GM19035 (cell line): ENCODE measurements around the gene MAJIN.

Experiments used
- ATAC-seq: cut with Tn5 transposase; IDR thresholded peaks from one replicate; pipeline ENCODE4 v1.9.1; 2021; ENCODE audit not compliant: unreplicated experiment

Gene MAJIN

DNA sequence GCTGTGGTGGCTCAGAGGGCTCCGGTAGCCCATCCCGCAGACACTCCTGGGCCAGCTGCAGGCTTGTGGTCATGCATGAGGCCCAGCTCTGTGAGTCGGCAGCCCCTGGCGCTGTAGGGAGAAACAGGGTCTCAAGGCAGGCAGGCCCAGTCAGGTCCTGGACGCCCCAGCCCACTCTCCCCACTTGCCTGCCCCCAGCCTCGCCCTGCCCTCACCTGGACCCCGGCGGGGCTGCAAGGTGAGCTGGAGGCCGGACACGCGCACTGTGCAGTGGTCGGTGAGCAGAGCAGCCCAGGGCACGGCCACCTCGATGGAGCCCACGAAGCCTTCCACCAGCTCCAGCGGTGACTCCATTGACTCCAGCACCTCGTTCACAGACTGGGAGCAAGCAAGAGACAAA is 57.8 kb downstream of the MAJIN start:
- no peak for ATAC-seq

DNA sequence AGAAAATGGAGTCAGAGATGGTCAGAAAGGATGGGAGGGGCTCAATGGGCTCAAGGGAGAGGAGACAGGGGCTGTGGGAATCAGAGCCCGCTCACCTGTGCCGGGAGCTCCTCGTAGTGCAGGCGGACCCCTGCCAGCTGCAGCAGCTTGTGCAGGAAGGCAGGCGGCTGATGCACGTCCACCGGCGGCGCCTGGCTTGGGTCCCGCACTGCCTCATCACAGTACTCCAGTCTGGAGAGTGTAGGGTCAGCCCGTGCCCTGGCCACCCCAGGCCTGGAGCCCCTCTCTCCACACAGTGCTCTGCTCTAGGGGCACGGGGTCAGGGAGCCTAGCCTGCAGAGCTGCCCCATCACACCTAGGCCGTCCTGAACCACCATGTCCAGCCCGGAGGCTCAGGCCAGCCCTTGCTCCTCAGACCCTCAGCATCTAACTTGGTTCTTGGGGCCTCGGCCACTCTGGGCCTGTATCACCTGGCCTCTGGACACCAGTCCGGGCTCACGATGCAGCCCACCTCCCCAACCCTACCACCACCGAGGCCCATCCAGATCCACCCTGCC is 58.7 kb downstream of the MAJIN start:
- ATAC-seq = no peak

DNA sequence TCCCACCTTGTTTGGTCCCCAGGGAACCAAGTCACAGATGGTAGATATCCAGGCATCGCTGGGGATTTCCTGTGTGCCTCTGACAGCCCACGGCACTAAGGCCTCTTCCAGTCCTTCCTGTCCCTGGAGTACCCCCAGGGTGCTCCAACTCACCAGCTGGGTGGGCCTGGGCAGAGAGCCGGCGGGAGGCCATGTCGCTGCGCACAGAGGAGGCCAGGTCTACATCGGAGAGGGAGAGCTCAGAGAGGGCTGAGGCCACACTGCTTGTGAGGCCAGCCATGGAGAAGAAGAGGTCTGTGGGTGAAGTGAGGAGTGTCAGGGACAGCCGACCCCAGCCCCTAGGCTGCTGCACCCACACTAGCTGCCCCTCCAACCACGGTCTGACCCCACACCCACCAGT is 60.2 kb downstream of the MAJIN start:
- no peak for ATAC-seq

DNA sequence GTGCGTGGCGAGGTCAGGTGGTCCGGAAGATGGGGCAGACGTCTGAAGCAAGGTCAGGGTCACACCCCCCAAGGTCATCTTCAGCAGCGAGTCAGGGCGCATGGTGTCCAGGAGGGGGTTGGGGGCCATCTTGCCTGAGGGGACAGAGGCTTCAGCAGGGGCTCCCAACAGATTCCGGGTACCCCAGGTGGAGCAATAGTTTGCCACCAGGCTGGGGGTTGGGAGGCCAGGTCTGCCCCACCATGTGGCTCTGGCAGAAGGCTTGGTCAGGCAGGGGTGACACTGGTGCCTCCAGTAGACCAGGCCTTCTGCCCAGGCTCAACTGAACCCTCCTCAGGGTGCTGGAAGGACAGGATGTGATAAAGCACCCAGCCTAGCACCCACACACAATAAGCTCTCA is 60.8 kb downstream of the MAJIN start:
- ATAC-seq = no peak

DNA sequence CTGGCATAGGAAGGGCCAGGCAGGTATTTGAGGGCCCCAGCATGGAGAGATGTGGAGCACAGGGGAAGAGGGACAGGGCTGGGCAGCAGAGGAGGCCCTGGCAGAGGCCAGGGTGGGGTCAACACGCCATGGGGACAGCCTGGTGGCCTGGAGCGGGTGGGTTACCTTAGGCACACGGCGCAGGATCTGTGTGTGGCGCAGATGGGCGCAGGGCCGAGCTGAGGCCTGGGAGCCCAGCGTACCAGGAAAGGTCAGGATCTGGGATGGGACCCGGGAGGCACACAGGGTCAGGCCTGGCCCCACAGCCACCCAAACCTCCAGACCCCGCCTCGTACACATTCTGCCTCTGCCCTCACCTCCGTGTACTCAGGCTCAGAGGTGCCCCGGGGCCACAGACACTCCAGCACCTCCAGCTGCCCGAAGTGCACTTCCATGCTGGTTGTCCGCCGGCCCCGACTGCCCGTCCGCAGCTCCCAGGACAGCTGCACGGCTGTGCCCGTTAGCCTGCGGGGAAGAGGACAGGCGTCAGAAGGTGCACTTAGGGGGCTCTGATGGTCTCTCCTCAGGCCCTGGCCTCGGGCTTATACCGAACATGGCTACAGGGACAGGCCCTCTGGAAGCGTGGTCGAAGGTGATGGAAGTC is 61.3 kb downstream of the MAJIN start:
- no peak for ATAC-seq

DNA sequence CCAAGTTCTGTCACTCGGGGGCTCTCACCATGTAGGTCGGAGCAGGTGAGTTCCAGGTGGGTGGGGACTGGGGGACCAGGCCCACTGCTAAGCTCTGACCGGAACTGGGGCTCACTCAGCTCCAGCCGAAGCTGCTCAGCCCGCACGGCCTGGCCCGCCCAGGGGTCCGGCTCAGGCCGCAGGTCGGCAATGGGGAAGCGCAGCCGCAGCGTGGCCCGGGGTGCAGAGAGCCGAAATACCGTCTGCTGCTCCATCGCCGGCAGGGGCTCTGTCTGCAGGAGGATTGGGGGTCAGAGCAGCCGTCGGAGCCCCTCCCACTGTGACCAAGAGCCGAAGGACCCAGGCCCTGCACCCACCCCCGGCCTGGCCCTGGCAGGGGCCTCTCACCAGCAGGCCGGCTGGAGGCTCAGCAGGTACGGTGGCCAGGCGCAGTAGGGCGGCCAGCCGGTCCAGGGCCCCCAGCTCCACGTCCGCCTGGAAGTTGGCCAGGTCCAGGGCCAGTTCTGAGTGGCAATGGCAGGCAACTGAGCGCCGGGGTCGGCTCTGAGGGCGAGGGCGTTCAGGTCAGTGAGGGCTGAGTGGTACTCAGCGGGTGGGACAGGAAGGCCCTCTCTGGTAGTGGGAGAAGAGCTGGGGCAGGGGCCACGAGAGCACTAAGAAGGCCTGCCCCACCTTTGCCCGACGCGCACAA is 62.1 kb downstream of the MAJIN start:
- ATAC-seq = no peak

DNA sequence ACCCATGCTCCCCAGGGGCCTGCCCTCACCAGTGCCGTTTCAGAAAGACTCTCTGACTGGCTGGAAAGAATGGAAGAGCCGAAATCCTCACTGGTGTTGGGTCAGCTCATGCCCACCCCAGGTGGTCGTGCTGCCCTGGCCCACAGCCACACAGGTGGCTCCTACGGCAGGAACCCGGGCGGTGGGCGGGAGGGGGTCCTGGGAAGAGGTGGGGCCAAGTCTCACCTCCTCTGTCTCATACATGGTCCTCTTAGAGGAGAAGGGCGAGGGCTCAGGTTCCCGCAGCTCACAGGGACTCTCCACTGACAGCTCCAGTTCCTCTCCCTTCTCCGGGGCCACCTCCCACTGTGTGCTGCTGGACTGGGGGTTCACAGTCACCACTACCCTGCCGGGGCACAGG is 63.1 kb downstream of the MAJIN start:
- no peak for ATAC-seq

DNA sequence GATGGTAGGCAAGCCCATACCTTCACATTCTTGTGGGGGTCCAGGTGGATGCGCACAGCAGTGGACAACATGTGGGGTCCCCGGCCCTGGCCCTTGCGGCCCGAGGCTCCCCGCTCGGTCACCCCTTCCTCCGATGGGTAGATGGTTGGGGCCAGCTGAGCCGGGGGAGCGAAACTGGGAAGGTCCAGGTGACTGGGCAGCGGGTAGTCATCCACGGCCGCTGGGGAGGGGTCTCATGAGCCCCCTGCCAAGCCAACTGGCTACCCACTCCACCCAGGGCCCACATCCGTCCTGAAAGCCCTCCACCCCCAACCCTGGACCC is 65.6 kb downstream of the MAJIN start:
- ATAC-seq = no peak

DNA sequence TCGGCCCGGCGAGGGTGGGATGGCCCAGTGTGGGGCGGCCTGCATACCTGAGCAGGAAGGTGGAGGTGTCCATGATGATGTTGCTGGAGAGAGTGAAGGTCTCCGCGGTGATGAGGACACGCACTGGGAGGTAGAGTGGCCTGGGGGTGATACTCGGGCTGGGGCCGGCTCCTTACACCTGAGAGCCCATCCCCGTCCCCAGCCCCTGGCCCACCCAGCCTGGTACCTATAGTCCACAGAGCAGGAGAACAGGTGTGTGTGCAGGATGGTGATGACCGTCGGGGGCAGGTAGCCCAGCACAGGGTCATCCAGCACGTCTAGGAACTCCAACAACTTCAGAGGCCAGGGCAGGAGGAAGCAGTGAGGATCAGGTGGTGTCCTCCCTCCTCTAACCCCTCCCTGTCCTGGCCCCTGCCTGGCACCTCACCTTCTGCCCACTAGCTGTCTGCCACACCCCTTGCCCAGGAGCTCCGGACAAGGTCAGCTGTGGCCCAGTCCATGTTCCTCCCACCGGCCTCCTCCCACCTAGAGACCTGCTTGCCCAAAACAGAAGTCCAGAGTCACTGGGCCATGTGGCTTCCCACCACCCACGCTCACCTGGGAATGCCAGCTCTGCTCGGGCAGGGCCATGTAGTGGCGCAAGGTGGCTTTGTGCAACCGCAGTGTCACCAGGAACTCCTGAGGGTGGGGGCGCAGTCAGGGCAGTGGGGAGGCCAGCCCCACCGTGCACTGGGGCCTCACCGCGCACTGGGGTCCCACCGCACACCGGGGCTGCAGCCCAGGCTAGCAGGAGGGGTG is 66.2 kb downstream of the MAJIN start:
- no peak for ATAC-seq

DNA sequence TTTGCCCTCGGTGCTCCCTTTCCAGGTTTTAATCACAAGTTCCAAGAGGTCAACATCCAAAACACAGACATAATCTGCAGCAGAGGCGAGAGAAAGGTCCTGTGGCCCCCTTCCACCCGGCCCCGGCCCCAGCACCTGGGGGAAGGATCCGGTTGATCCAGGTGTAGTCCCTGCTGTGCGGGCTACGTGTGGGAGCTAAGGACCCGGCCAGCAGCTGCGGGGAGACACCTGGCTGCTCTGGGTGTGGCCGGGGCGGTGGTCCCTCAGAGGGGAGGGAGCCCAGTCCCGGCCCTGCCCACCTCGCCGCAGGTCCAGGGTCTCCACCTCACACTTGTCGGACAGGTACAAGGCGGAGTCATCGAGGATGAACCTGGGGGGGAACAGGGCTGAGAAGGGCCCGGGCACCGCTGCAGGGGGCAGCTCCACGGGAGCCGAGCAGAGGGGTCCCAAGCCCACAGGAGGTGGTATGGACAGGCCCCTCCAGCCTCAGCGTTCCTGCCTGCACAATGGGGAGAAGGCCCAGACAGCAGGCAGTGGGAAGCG is 68.5 kb downstream of the MAJIN start:
- no peak for ATAC-seq

DNA sequence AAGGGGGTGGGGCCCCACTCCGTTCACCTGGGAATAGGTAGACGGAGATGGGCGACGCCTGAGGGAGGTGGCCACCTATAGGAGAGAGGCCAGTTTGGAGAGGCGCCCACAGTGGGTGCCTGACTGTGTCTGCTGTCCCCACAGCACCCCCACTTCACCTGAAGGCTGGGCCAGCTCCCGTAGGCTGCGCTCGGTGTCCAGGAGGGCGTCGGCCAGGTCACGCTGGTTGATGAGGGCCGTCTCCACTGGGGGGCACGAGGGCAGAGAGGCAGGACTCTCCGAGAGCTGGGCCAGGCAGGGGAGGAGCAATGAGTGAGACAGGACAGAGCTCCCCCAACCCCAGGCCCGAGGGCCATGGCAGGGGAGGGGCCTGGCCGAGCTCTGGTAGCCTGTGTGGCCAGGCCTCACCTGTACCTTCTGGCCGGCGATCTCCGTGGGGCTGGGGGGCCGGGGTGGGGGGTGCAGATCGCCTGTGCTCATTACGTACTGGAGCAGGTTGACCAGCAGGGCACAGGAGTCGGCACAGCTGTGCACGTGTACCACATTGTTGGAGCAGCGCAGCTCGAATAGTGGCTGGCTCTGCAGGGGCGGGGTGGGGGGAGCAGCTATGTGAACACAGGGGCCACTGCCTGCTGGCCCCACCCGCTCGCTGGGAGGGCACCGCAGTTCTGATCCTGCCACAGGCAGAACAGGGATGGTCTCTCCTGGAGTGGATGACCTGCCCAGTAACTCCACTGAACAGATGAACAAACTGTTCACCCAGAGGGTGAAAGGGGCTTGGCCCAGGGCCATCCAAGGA is 69.6 kb downstream of the MAJIN start:
- no peak for ATAC-seq

DNA sequence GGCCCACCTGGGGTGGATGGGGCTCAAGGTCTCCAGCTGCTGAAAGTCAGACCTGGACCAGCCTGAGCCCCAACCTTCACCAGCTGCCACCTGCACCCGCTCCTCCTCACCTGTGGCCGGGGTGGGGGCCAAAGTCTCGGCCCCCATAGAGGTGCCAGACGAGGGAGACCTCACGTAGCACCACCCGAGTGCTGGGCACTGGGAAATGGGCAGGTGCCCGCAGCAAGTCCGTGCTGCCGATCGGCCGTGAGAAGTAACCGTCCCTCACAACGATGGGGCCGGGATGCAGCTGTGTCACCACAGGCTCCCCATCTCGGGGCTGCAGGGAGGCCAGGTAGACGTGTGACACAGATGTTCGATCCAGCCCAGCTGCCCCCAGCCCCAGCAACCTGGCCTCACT is 71.1 kb downstream of the MAJIN start:
- ATAC-seq = no peak

DNA sequence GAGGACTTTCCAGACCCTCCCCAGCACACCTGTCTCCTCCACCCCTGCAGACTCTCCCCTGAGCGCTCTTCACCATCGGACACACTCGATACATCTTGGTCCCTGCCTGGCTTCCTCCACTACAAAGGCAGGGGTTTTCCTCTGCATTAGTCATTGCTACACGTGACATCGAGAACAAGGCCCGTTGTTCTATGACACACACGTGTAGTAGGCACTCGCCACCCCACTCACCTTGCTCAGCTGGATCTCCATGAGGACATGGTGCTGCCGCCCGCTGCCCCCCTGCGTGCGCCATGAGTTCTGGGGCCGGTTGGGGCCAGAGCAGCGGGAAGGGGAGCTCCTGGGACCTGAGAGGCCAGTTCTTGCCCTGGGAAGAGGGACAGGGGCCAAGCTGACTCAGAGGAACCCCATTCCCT is 71.6 kb downstream of the MAJIN start:
- no peak for ATAC-seq

DNA sequence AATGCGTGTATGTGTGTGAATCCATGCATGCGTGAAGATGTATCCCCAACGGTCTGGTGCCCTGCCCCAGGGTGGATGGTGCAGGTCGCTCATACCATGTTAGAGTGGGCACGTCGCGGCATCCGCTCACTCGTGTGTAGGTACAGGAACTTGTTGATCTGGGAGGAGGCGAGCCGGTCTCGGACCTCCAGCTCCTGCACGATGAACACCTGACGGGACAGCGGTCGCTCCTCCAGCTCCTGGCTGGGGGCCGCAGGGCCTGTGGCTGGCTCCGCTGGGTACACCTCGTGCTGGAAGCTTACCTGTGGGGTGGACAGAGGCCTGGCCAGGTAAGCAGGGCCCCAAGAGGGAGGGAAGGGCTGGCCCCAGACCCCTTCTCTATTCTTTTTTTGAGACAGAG is 73.4 kb downstream of the MAJIN start:
- no peak for ATAC-seq

DNA sequence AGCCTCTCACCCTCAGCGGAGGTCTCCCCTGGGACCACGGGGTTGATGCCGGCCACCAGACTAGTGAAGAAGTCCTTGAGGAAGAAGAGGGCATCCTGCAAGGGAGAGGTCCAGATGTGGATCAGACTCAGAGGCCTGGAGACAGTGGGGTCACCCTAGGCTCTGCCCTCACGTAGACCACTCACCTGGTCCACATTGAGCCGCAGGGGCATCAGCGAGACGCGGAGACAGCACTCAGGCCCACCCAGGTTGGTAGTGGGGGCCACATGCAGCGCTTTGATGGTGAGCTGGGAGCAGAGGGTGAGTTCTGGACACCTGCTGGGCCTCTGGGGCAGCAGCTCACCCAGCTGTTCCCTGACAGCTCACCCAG is 73.8 kb downstream of the MAJIN start:
- no peak for ATAC-seq

DNA sequence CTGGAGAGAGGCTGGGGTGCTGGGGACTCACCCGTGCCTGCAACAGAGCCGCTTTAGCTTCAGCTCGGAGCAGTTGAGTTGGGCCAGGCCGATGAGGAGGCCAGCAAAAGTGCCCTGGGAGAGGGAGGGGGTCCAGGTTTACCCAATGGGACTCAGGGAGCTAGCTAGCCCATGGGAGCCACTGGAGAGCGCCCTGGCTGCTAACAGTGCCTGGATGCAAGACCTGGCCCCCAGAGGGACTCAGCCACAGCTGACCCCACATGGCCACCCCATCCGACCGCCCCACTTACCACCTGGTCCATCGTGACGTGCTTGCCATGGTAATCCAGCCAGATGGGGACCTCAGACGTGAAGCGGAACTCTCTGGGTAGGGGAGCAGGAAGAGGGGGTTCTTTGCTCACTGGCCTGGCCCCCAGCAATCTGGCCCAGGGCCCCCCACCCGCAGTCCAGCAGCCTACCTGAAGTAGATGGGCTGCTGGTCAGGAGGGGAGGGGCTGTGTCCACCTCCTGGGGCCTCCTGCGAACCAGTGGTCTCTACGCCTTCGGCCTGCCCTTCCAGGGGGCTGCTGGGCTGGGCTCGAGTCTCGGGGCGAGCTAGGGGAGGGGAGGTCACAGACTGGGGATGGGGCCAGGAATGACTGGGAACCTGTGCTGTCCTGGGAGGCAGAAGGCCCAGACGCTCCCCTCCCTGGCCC is 74.4 kb downstream of the MAJIN start:
- ATAC-seq = no peak

DNA sequence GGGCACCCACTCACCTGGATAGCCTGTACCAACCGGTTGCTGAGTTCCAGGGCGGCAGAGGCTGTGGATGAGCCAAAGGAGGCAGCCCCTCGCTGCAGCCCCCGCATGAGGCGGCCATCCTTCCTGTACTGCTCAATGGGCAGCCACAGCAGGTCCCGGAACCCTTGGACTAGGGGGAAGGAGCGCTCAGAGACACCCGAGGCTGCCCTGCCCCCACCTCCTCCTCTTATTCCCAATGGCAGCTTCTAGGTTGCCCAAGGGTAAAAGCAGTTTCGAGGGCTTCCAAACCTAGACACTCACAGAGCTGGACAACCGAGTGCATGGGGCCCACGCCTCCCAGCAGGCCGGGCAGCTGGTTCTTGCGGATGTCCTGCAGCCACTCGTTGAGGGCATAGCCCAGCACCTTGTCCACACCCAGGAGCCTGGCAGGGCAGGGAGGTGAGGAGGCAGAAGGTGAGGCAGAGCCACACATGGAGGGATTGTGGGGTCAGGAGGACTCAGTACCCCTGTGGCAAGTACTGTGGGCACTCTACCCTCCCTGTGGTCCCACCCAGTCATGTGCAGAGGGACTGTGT is 75.4 kb downstream of the MAJIN start:
- ATAC-seq = no peak

DNA sequence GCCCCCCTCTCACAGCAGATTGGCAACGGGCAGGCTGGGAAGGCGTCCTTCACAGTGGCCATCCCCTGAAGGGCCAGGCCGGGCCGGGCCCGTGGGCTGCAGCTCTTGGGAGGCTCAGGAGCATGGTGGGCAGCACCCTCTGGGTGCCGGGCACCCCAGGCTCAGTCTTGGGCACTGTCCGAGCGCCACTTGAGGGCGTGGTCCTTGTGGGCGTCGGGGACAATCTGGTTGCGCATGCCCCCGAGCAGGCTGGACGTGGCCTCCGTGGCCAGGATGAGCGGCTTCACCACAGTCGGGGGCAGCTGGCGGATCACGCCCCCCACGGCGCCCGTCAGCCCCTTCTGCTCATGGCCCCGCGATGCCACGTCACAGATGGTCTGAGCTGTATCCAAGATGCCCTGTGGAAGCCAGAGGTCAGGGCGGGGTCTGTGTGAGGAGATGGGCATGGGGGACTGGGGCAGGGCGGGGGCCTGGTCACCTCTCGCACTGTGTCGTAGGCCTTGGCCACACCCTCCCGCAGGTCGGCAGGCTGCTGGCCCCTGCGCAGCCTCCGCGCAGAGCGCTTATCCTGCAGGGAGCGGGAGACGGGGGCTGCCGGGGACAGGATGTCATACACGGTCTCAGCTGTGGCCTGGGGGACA is 77.0 kb downstream of the MAJIN start:
- no peak for ATAC-seq

DNA sequence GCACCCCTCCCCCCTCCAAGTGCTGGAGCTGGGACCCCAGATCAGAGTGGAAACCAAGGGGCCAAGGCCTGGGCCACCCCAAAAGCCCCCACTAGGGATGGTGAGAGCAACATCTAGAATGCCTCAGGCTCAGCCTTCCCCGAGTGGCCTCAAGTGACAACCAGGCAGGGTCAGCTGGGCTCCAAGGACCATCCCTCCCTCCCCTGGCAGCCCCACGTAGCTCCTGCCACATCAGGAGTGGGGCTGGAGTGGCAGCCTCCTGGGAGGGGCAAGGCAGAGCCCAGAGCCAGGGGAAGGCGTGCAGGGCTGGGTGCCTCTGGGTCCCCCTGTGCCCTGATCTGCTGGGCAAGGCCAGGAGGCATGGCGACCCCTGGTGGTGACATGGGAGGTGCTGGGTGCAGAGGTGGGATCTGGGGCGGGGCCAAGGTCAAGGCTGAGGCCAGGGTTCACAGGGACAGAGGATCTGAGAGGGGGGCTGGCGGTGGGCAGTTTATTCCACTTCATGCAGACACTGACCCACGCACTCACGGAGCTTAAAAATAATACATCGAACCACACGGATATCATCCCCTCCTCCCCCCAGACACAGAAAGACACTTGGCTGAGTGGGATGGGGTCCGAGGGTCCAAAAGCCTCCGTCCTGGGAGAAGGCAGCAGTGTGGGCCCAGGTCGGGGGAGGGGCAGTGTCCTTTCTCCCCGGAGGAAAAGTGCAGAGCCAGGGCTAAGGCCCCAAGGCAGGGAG is 77.7 kb downstream of the MAJIN start:
- no peak for ATAC-seq
